Suprapubic skin (tissue), 4 donors: Measurements from ENCODE around the gene CACNA2D3. TPM values are rescaled to one million over a fixed set of nuclear protein-coding genes. Genes with fewer than 3 reads are reported as not detected.

Source experiments
- DNase-seq, 2 donors: peaks; one replicate each; pipeline ENCODE4 v3.0.0-alpha.2; 2019; ENCODE audit warnings: low spot score in 2 of 2
- H3K27ac ChIP-seq: fragments of 200-600 bp; sonication (generic); one replicate; pipeline ENCODE4 v1.5.1; 2019
- H3K27me3 ChIP-seq: fragments of 200-600 bp; sonication (generic); one replicate; pipeline ENCODE4 v1.5.1; 2019
- H3K36me3 ChIP-seq: fragments of 200-600 bp; sonication (generic); one replicate; pipeline ENCODE4 v1.5.1; 2019
- H3K4me1 ChIP-seq: fragments of 200-600 bp; sonication (generic); one replicate; pipeline ENCODE4 v1.5.1; 2019
- H3K4me3 ChIP-seq: fragments of 200-600 bp; sonication (generic); one replicate; pipeline ENCODE4 v1.5.1; 2019; ENCODE audit warnings: mild to moderate bottlenecking
- H3K9me3 ChIP-seq: fragments of 200-600 bp; sonication (generic); one replicate; pipeline ENCODE4 v1.5.1; 2019
- CTCF ChIP-seq, 2 donors: fragments of 200-600 bp in 1 of 2; fragments of 450-650 bp in 1 of 2; sonication (generic) in 1 of 2; IDR thresholded peaks; one replicate each; pipeline ENCODE4 v1.5.1; 2016 to 2019; ENCODE audit warnings: antibody characterized with exemption in 2 of 2, mild to moderate bottlenecking in 1 of 2, moderate library complexity in 1 of 2
- EP300 ChIP-seq: sonication (generic); formaldehyde crosslinking; IDR thresholded peaks from one replicate; pipeline ENCODE4 v1.6.1; 2017; ENCODE audit warnings: antibody characterized with exemption
- POLR2A ChIP-seq, 2 donors: fragments of 450-650 bp; IDR thresholded peaks; one replicate each; pipeline ENCODE4 v1.6.1; 2017; ENCODE audit warnings: antibody characterized with exemption in 2 of 2, mild to moderate bottlenecking in 2 of 2, moderate library complexity in 2 of 2
- POLR2AphosphoS5 ChIP-seq, 3 donors: sonication (generic); formaldehyde crosslinking; IDR thresholded peaks; one replicate each; pipeline ENCODE4 v1.6.1; 2017; ENCODE audit warnings: antibody characterized with exemption in 3 of 3
- whole genome bisulfite sequencing: methylation state at CpG from one replicate; pipeline ENCODE4 v1.1.5; 2018; 5-methylcytosine and 5-hydroxymethylcytosine counted together
- total RNA-seq, 4 donors: library from RNA; depleted of rRNA; stranded (reverse); fragments of >200 nt; gene quantifications; one replicate each; pipeline ENCODE4 v1.1.0, GENCODE V29; 2016

CACNA2D3 gene
- total RNA-seq, 4 donors from 2014 or later: 0.42 to 2.8 (median 0.95) TPM

GRCh38 chr3:54983266-54984099 lies 861.1 kb downstream of the CACNA2D3 start:
- no peak overlapping the region for H3K4me3 ChIP-seq
- H3K4me1 ChIP-seq: peaks cover 22% of the 10 kb centered on the region
- WGBS: 85% methylated on average over 5 of the region's 5 CpGs
- H3K36me3 ChIP-seq: no peaks in the 10 kb centered on the region
- H3K27me3 ChIP-seq: no peaks in the 10 kb centered on the region
- DNase-seq: no peak
- H3K9me3 ChIP-seq: no peaks in the 10 kb centered on the region
- H3K27ac ChIP-seq: no peak overlapping the region
- TF ChIP-seq POLR2AphosphoS5 (IDR thresholded peaks at IDR 0.05) (no peak), POLR2A (IDR thresholded peaks at IDR 0.05) (no peak), CTCF (IDR thresholded peaks at IDR 0.05) (no peak), EP300 (no peak)

GRCh38 chr3:54985856-54986255 lies 863.5 kb downstream of the CACNA2D3 start:
- H3K27ac ChIP-seq: no peak overlapping the region
- DNase-seq: no peak
- H3K4me3 ChIP-seq: no peak overlapping the region
- 68% methylated on average over 4 of the region's 4 CpGs for WGBS
- H3K36me3 ChIP-seq: no peaks in the 10 kb centered on the region
- no peaks in the 10 kb centered on the region for H3K9me3 ChIP-seq
- no peaks in the 10 kb centered on the region for H3K27me3 ChIP-seq
- H3K4me1 ChIP-seq: peaks cover 36% of the 10 kb centered on the region
- no peak for TF ChIP-seq EP300
- TF ChIP-seq POLR2A (IDR thresholded peaks at IDR 0.05): no peak
- no peak for TF ChIP-seq CTCF (IDR thresholded peaks at IDR 0.05)
- no peak for TF ChIP-seq POLR2AphosphoS5 (IDR thresholded peaks at IDR 0.05)

- TF ChIP-seq POLR2AphosphoS5 (IDR thresholded peaks at IDR 0.05) (no peak), EP300 (no peak), CTCF (IDR thresholded peaks at IDR 0.05) (no peak), POLR2A (IDR thresholded peaks at IDR 0.05) (no peak)
- no peak for DNase-seq
- WGBS: 51% methylated on average over 4 of the region's 4 CpGs
- H3K27ac ChIP-seq: no peak overlapping the region
- H3K27me3 ChIP-seq: no peaks in the 10 kb centered on the region
- H3K4me3 ChIP-seq: no peak overlapping the region
- H3K36me3 ChIP-seq: no peaks in the 10 kb centered on the region
- peaks cover 36% of the 10 kb centered on the region for H3K4me1 ChIP-seq
- H3K9me3 ChIP-seq: no peaks in the 10 kb centered on the region
Measured at GRCh38 chr3:54986294-54986693, 863.9 kb downstream of the CACNA2D3 start.

- no peaks in the 10 kb centered on the region for H3K9me3 ChIP-seq
- H3K4me3 ChIP-seq: no peak overlapping the region
- peaks cover 36% of the 10 kb centered on the region for H3K4me1 ChIP-seq
- no peaks in the 10 kb centered on the region for H3K36me3 ChIP-seq
- H3K27ac ChIP-seq: no peak overlapping the region
- 58% methylated on average over 4 of the region's 4 CpGs for WGBS
- no peak for DNase-seq
- TF ChIP-seq POLR2AphosphoS5 (IDR thresholded peaks at IDR 0.05) (no peak), POLR2A (IDR thresholded peaks at IDR 0.05) (no peak), CTCF (IDR thresholded peaks at IDR 0.05) (no peak), EP300 (no peak)
- no peaks in the 10 kb centered on the region for H3K27me3 ChIP-seq
Measured at GRCh38 chr3:54987719-54988118, 865.4 kb downstream of the CACNA2D3 start.

GRCh38 chr3:54988302-54988837 lies 866.0 kb downstream of the CACNA2D3 start:
- H3K9me3 ChIP-seq: no peaks in the 10 kb centered on the region
- 60% methylated on average over 4 of the region's 4 CpGs for WGBS
- H3K27me3 ChIP-seq: no peaks in the 10 kb centered on the region

More at GRCh38 chr3:54988302-54988837, 866.0 kb downstream of the CACNA2D3 start:
- H3K36me3 ChIP-seq: no peaks in the 10 kb centered on the region
- no peak for TF ChIP-seq EP300
- no peak for TF ChIP-seq CTCF (IDR thresholded peaks at IDR 0.05)
- no peak for TF ChIP-seq POLR2AphosphoS5 (IDR thresholded peaks at IDR 0.05)
- TF ChIP-seq POLR2A (IDR thresholded peaks at IDR 0.05): no peak
- peaks cover 36% of the 10 kb centered on the region for H3K4me1 ChIP-seq
- H3K4me3 ChIP-seq: no peak overlapping the region
- peak overlapping the region; percentile 18 for H3K27ac ChIP-seq
- DNase-seq: no peak
